ENCODE data around the gene NARF. TPM values are rescaled to one million over a fixed set of nuclear protein-coding genes. Genes with fewer than 3 reads are reported as not detected.

NARF gene
- total and polyA plus RNA-seq, 2 donors (not counting 3 experiments of a cell fraction or from before 2014, with no cell fraction given), result 83.4 to 158 TPM

DNA sequence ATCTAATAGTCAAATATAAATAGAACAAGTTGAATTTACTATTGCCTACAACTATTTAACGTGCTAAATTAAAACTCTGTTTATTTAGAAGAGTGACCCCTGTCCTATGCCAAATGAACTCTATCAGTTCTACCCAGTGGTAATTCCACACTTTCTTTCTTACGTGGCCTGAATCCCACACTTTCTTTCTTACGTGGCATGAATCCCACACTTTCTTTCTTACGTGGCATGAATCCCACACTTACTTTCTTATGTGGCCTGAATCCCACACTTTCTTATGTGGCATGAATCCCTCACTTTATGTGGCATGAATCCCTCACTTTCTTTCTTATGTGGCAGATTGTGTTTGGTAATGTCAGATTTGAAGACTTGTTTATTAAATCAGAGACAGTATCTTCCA, 67.2 kb downstream of the NARF start:
- peaks cover 1% of the 10 kb centered on the region for H4K20me1 ChIP-seq (replicated peaks; ENCODE audit: control insufficient read depth, extremely low read depth, insufficient read depth, low read length)
- H3K9me1 ChIP-seq (replicated peaks; ENCODE audit: control insufficient read depth, extremely low read depth, insufficient read depth, low read length), result peaks cover 2% of the 10 kb centered on the region
- H3K4me1 ChIP-seq (ENCODE audit: control insufficient read depth, extremely low read depth, insufficient read depth, low read length), result peaks cover 4% of the 10 kb centered on the region
- ChIA-PET POLR2A (no interaction called here), CTCF (interaction anchor here (1.4 kb wide), 1 partner anchor 29 kb away, joined by 6 read pairs; no protein-coding TSS in a partner anchor)
- H2AFZ ChIP-seq (ENCODE audit: low read depth, low read length), result no peak overlapping the region
- H3K79me2 ChIP-seq (ENCODE audit: control insufficient read depth, insufficient read depth, low read length), result peaks cover 97% of the 10 kb centered on the region
- no peak overlapping the region for H3K27ac ChIP-seq (ENCODE audit: insufficient read depth, low read depth, low read length)
- H3K36me3 ChIP-seq (ENCODE audit: control insufficient read depth in 2 of 2, extremely low read depth in 1 of 2, insufficient read depth in 2 of 2, low read length in 2 of 2), result no peaks in the 10 kb centered on the region
- no peak for FAIRE-seq
- TF ChIP-seq POLR2AphosphoS5 (IDR thresholded peaks at IDR 0.05; ENCODE audit: insufficient read depth, low read depth, low read length) (no peak), EZH2 (IDR thresholded peaks at IDR 0.05; ENCODE audit: borderline replicate concordance, low read depth, low read length, severe bottlenecking) (no peak), MYC (IDR thresholded peaks at IDR 0.05; ENCODE audit: low read depth, low read length) (no peak), CTCF (IDR thresholded peaks at IDR 0.05; ENCODE audit: extremely low read depth in 1 of 2, insufficient read depth in 1 of 2, low read depth in 1 of 2, low read length in 2 of 2) (no peak), FOS (IDR thresholded peaks at IDR 0.05; ENCODE audit: borderline replicate concordance, insufficient read depth, low read length) (no peak), POLR2A (IDR thresholded peaks at IDR 0.05; ENCODE audit: low read depth, low read length) (no peak), MAX (IDR thresholded peaks at IDR 0.05; ENCODE audit: insufficient read depth, insufficient read length) (no peak), GATA2 (IDR thresholded peaks at IDR 0.05; ENCODE audit: insufficient read depth, insufficient read length, low read depth, low read length) (no peak), JUN (IDR thresholded peaks at IDR 0.05; ENCODE audit: borderline replicate concordance, insufficient read depth, insufficient read length, low read depth) (no peak)
- dilution Hi-C loops (cut with MboI; ENCODE audit: extremely low pct_ligation_motif_present, low sequenced_read_pairs) (no loop called here), intact Hi-C loops (cut with micrococcal nuclease) (no loop called here)
- no TSS peak for BruUV-seq (replicated peaks)
- no peaks in the 10 kb centered on the region for H3K9me3 ChIP-seq (replicated peaks; ENCODE audit: control insufficient read depth, insufficient read depth, low read length)
- H3K27me3 ChIP-seq (ENCODE audit: control insufficient read depth in 2 of 2, insufficient read depth in 2 of 2, low read length in 2 of 2), result no peaks in the 10 kb centered on the region
- H3K4me2 ChIP-seq (ENCODE audit: insufficient read depth, low read length), result no peak overlapping the region
- no peak overlapping the region for H3K4me3 ChIP-seq (replicated peaks in 1 of 3; ENCODE audit: insufficient read depth in 1 of 3, low read depth in 1 of 3, low read length in 3 of 3)
- H3K9ac ChIP-seq (replicated peaks; ENCODE audit: extremely low read depth, insufficient read depth, low read length), result no peak overlapping the region
- DNase-seq (ENCODE audit: low read depth, low spot score), result no peak

All from endothelial cell of umbilical vein (primary cell).